GM21723 (cell line): ENCODE results near the gene CEP63.

ENCODE experiments used
- ATAC-seq: cut with Tn5 transposase; IDR thresholded peaks from one replicate; pipeline ENCODE4 v1.9.1; 2021; ENCODE audit warnings: mild to moderate bottlenecking, moderate library complexity; ENCODE audit not compliant: unreplicated experiment

The CEP63 gene

GRCh38 chr3:134622806-134623365 is 137.0 kb downstream of the CEP63 start:
- ATAC-seq: no peak

GRCh38 chr3:134623615-134624245 is 137.9 kb downstream of the CEP63 start:
- ATAC-seq: no peak
